ENCODE data around the gene G0S2.

The G0S2 gene

DNA sequence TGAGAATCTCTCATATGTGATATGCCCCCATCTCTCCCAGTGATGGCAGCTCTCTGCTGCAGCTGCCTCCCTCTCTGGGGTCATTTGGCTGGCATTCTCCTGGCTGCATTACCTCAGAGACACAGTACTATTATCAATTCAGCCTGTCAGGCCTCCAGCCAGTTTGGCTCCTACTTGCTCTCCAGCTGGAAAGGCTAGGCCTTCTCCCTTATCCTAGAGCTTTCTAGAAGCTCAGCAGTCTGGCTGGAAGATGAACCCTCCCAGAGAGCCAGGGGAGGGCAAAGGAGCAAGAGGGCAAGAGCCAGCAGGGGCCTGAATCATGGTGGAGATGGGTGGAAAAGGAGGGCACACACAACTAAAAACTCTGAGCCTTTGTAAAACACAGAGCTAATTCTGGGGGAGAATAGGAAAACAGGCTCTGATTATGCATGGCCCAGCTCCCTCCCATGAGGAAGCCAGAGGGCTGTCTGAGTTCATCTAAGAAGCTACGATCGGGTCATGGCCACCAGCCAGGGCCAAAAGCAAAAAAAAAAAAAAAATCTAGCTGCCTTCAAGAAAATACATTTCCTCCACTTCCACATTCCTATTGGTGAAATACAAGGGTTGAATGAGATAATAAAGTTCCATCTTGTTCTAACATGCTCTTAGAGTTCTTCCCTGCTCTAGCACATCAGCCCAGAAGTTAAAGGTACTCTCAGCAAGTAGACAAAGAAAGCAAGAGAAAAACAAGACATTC lies 31.8 kb upstream of the G0S2 start:
- H3K9me3 Mint-ChIP-seq: no peaks in the 10 kb centered on the region
- no peak overlapping the region for H3K4me3 Mint-ChIP-seq
- H3K27me3 Mint-ChIP-seq: no peaks in the 10 kb centered on the region
- no peaks in the 10 kb centered on the region for H3K36me3 Mint-ChIP-seq (ENCODE audit: low read depth)
- no peaks in the 10 kb centered on the region for H3K4me1 Mint-ChIP-seq (ENCODE audit: low read depth)
- no peak overlapping the region for H3K27ac Mint-ChIP-seq

DNA sequence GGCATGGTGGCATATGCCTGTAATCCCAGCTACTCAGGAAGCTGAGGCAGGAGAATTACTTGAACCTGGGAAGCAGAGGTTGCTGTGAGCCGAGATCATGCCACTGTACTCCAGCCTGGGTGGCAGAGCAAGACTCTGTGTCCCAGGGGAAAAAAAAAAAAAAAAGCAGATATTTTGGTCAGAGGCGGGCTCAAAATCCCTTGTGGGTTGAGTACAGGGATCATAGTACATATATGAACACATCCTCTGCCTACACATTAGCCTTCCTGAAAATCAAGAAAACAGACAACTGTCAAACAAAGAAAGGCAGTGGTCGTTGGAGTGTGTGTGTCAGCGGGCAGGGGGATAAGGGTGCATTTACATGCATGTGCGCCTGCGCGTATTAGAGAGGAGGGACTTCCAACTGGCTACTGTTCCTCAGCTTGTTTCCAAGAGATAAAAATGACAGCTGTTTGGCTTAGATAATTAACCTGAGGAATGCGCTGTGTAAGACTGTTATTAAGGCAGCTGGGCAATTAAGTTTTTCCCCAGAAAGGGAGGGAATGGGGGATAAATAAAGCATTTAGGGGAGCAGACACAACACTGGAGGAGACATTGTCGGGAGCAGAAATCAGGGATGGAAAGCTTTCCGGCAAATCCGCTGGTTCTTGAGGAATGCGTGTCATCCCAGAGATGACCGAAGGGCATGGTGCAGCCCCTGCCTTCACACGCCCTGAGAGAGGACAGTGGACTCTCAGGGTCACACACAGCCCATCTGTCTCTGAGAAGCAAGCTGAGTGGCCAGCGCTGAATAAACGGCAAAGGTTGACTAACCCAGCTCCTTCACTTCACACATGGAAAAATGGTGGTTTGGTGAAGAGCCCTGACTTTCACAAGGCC lies 29.4 kb upstream of the G0S2 start:
- Mint-ChIP-seq H3K27ac (no peak overlapping the region), H3K9me3 (no peaks in the 10 kb centered on the region), H3K4me3 (no peak overlapping the region), H3K36me3 (ENCODE audit: low read depth) (no peaks in the 10 kb centered on the region), H3K27me3 (no peaks in the 10 kb centered on the region), H3K4me1 (ENCODE audit: low read depth) (peaks cover 17% of the 10 kb centered on the region)

DNA sequence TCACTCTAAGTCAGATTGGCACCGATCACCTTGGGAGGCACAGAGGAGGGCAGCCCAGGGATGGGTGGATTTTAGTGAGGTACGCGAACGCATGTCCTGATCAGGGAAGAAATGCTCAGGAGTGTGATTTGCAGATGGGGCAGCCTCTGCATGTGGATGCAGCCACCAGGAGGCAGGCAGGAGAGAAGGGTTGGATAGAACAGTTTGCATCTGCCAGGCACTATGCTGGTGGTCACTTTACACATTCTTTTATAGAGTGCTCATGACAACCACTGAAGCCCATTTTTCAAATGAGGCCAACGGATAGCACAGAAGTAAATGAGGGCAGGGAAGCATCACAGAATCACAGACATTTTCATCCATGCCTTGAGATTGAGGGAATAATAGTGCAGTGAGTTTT lies 28.7 kb upstream of the G0S2 start:
- peaks cover 24% of the 10 kb centered on the region for H3K4me1 Mint-ChIP-seq (ENCODE audit: low read depth)
- no peaks in the 10 kb centered on the region for H3K9me3 Mint-ChIP-seq
- no peak overlapping the region for H3K27ac Mint-ChIP-seq
- H3K27me3 Mint-ChIP-seq: no peaks in the 10 kb centered on the region
- H3K4me3 Mint-ChIP-seq: no peak overlapping the region
- H3K36me3 Mint-ChIP-seq (ENCODE audit: low read depth): no peaks in the 10 kb centered on the region

DNA sequence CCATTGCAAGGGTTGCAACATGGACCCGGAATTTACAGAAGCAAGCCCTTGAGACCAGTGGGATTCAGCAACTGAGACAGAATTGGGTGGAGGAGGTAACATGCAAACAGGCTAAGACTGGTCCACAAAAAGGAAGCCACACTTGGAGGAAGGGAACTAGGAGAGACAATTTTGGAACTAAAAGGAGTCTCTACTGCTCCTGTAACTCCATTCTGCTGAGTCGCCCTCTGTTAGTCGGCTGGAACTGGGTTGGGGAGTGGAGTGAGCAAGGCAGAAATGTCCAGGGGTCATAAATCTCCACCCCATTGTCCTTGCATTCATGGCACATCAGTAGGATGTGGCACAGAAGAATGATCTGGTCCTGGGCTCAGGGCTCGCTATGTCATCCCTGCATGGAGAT lies 28.1 kb upstream of the G0S2 start:
- peaks cover 27% of the 10 kb centered on the region for H3K4me1 Mint-ChIP-seq (ENCODE audit: low read depth)
- H3K27ac Mint-ChIP-seq: no peak overlapping the region
- no peak overlapping the region for H3K4me3 Mint-ChIP-seq
- no peaks in the 10 kb centered on the region for H3K27me3 Mint-ChIP-seq
- no peaks in the 10 kb centered on the region for H3K9me3 Mint-ChIP-seq
- H3K36me3 Mint-ChIP-seq (ENCODE audit: low read depth): no peaks in the 10 kb centered on the region

DNA sequence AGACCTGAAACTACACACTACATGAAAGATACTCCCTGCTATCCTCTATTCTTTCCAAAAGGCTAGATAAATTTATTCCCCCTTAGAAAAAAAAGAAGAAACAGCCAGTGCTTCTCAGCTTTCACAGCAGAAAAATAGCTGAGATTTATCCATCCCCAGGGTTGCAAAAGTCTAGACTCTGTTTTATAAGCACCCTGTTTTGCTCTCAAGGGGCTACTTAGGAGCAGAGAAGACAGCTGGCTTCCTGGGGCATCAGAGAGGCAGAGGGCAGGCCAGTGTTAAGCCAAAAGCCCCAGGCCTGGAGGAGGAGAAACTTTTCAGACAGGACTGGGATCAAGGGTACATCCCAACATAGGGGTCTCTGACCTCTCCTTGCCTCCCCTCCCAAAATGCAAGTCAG lies 26.9 kb upstream of the G0S2 start:
- Mint-ChIP-seq H3K36me3 (ENCODE audit: low read depth) (no peaks in the 10 kb centered on the region), H3K27me3 (no peaks in the 10 kb centered on the region), H3K9me3 (no peaks in the 10 kb centered on the region), H3K27ac (no peak overlapping the region), H3K4me1 (ENCODE audit: low read depth) (peaks cover 37% of the 10 kb centered on the region), H3K4me3 (no peak overlapping the region)

DNA sequence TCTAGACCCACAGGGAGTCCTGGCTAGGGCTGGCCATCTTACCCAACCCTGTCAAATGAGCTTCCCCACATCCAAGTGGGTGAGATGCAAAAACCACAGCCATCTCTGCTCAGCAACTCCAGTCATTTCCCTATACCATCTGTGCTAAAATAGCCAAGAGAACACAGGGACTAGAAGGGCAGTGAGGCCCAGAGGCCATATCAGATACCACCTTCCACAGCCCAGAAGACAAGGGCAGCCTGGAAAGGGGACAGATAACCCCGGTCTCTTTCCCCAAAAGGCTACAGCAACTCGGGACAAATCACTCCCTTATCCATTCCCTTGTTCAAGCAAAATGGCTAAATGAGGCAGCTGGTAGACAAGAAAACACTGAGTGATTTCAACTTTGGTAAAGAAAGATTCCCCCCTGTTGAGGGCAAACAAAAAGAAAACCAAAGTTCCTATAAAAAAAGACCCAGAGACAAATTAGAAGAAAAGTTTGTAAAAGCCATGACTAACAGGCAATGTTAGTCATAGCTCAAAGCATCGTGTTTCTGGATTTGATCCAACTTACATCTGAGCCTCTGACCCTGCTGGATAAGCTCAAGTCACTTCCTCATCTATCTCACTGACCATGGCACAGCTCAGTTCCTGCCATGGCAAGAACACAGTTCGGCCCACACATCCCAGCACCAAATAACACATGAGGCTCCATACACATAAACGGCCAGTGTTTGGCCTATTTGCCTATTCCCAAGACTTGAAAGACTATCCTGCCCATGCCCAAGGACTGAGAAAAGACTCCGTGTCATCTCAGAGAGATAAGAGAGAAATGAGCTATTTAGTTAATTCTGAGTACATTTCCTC lies 26.1 kb upstream of the G0S2 start:
- H3K27me3 Mint-ChIP-seq: no peaks in the 10 kb centered on the region
- H3K27ac Mint-ChIP-seq: no peak overlapping the region
- H3K9me3 Mint-ChIP-seq: no peaks in the 10 kb centered on the region
- peaks cover 44% of the 10 kb centered on the region for H3K4me1 Mint-ChIP-seq (ENCODE audit: low read depth)
- no peaks in the 10 kb centered on the region for H3K36me3 Mint-ChIP-seq (ENCODE audit: low read depth)
- H3K4me3 Mint-ChIP-seq: no peak overlapping the region

DNA sequence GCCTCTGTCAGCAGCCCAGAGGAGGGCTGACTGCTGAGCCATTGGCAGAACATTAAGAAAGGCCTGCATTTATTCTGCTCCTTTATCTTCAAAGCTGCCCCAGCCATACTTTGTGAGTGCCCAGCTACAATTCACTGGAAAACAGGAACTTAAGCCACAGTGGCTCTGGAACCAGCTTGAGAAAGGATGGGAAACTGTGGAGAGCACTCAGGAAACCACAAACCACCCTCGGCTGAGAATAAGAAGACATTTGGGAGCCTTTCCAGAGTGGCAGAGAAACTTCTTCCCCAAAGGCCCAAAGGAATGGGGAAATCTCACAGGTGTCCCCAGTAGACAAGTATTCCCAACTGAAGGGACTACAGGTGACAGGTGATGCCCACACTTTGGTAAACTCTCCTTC lies 24.8 kb upstream of the G0S2 start:
- no peaks in the 10 kb centered on the region for H3K36me3 Mint-ChIP-seq (ENCODE audit: low read depth)
- peaks cover 47% of the 10 kb centered on the region for H3K4me1 Mint-ChIP-seq (ENCODE audit: low read depth)
- no peaks in the 10 kb centered on the region for H3K27me3 Mint-ChIP-seq
- no peak overlapping the region for H3K4me3 Mint-ChIP-seq
- H3K27ac Mint-ChIP-seq: no peak overlapping the region
- H3K9me3 Mint-ChIP-seq: no peaks in the 10 kb centered on the region

DNA sequence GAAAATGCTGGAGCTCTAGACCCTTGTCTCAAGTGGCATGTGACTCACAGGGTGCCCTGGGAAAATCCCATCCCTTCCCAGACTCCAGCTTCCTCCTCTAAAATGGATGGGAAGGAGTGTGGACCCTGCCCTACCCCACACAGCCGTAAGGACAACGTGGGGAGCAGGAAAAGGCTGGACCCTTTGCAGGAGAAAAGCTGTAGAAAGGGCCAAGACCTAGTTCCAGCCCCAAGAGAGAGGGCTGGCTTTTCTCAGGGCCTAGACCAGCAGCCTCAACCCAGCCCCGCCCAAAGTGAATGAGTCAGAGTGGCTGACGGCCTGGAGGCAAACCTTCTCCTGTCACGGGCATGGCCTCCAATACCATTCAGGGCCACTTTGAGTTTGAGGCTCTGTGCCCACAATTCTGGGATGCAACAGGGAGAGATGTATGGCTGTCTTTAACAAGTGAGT lies 24.0 kb upstream of the G0S2 start:
- Mint-ChIP-seq H3K27me3 (no peaks in the 10 kb centered on the region), H3K27ac (peak overlapping the region; percentile 66), H3K4me1 (ENCODE audit: low read depth) (peaks cover 47% of the 10 kb centered on the region), H3K4me3 (no peak overlapping the region), H3K9me3 (no peaks in the 10 kb centered on the region), H3K36me3 (ENCODE audit: low read depth) (no peaks in the 10 kb centered on the region)

DNA sequence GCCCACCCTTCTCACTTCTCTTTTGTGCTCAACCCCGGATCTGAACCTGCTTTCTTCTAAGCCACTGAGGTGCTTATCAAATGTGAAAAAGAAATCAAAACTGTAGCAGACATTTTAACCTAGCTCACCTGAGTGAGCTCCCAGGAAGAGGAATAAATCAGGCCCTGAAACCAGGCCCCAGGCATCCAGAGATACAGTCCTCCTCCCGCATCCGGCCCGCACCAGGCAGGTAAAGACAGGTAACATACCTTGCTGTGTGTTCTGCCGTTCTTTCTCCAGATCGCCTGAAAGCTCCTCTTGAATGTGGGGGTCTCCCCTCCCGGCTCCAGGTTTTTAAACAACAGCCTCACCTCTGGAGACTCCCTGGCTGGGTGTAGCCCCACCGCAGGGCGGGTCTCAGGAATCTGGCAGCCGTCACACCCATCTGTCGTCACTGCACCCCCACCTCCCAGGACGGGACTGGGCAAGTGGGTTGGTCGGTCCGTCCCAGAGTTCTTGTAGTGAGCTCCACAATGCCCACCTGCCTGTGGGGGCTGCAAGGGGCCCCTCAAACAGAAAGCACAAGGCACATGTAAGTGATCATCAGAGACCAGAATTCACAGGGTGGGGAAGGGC lies 23.0 kb upstream of the G0S2 start, which contains the start of gene LAMB3:
Gene LAMB3, minus strand, starts transcription at position 305 of the 615 bp plus-strand sequence. CDS start 1,481 bp downstream, outside the sequence.
- H3K4me3 Mint-ChIP-seq: no peak within 1 kb of the TSS
- no peaks in the 10 kb centered on the region for H3K36me3 Mint-ChIP-seq (ENCODE audit: low read depth)
- H3K9me3 Mint-ChIP-seq: no peaks in the 10 kb centered on the region
- H3K27ac Mint-ChIP-seq: peak within 1 kb of the TSS; percentile 66
- peaks cover 47% of the 10 kb centered on the region for H3K4me1 Mint-ChIP-seq (ENCODE audit: low read depth)
- H3K27me3 Mint-ChIP-seq: no peaks in the 10 kb centered on the region

DNA sequence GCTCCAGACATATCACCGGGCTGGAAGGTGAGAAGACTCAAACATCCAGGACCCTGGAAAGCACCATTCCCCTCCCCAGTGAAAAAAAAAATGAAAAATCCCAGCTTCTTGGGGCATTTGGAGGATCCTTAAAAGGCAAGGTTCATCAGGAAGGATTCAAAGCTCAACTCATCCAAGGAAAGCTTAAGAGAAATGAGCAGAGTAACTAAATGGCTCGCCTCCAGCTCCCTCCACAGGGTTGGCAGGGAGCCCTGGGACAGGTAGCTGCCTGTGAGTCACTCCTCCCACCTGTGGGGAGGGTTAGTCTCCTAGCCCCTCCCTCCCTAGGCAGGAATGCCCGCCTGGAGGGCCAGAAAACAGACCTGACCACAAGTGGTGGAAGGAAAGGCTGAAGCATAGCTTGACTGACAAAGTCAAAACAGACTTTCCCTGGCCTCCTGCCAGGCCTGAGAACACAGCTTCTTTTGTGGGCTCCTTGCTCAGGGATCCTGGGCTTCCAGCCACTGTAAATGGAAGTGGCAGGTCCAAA lies 22.3 kb upstream of the G0S2 start:
- H3K4me1 Mint-ChIP-seq (ENCODE audit: low read depth): peaks cover 47% of the 10 kb centered on the region
- peak overlapping the region; percentile 28 for H3K27ac Mint-ChIP-seq
- H3K27me3 Mint-ChIP-seq: no peaks in the 10 kb centered on the region
- H3K9me3 Mint-ChIP-seq: no peaks in the 10 kb centered on the region
- no peak overlapping the region for H3K4me3 Mint-ChIP-seq
- no peaks in the 10 kb centered on the region for H3K36me3 Mint-ChIP-seq (ENCODE audit: low read depth)

DNA sequence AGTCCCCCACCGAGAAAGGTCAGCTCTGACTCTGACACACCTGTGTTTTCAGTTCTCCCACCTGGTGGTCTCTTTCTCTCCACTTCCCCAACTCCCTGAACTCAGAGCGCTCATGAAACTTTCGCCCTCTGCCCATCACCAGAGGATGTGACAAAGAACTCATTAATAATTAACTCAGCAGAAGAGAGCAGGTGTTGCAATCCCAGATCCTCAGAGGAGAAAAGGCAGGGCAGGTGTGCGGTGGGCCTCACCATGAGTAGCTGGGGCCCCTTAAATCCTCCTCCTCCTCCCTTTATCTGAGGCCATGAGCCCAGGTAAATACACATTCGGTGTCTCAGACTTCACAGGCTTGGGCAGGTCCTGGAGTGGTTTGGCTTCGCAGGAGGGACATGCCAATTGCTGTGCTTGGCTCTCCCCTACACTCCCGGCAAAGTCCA lies 21.3 kb upstream of the G0S2 start:
- Mint-ChIP-seq H3K4me3 (no peak overlapping the region), H3K36me3 (ENCODE audit: low read depth) (no peaks in the 10 kb centered on the region), H3K27me3 (no peaks in the 10 kb centered on the region), H3K27ac (no peak overlapping the region), H3K9me3 (no peaks in the 10 kb centered on the region), H3K4me1 (ENCODE audit: low read depth) (peaks cover 47% of the 10 kb centered on the region)

DNA sequence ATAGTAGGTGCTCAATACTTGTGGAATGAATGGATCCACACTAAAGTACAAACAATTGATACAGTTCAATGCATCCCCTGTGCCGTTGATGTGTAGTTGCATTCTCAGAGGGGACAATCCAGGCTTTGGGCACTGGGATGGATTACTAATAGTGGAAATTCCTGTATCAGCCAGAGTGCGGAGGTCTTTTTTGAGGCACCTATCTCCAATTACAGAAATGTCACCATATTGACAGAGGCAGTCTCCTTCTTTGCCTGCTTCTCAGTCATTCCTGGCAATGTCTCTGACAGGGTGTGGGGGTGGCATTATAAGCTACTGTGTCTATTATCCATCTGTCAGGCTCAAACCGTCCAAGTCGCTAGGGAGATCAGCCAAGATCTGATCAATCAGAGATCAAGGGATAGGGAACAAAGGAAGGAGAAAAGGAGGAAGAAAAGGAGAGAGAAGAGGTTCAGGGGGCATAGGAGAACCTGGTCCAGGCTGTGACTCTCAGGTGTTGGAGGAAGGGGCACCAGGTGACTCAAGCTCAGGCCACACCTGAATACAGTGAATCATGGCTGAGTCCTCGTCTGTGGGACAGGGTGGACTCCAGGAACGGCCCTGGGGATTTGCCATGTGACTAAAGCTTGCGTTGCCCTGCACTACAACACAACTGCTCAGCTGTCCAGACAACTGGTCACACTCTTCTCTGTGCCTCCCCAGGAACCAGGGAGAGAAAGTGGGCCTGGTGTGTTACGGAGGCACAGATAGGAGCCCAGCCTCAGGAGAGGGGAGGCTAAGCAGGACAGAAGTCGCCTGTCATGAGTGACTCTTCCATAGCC lies 19.6 kb upstream of the G0S2 start:
- Mint-ChIP-seq H3K27me3 (peaks cover 4% of the 10 kb centered on the region), H3K4me3 (no peak overlapping the region), H3K9me3 (no peaks in the 10 kb centered on the region), H3K4me1 (ENCODE audit: low read depth) (peaks cover 47% of the 10 kb centered on the region), H3K27ac (no peak overlapping the region), H3K36me3 (ENCODE audit: low read depth) (no peaks in the 10 kb centered on the region)

DNA sequence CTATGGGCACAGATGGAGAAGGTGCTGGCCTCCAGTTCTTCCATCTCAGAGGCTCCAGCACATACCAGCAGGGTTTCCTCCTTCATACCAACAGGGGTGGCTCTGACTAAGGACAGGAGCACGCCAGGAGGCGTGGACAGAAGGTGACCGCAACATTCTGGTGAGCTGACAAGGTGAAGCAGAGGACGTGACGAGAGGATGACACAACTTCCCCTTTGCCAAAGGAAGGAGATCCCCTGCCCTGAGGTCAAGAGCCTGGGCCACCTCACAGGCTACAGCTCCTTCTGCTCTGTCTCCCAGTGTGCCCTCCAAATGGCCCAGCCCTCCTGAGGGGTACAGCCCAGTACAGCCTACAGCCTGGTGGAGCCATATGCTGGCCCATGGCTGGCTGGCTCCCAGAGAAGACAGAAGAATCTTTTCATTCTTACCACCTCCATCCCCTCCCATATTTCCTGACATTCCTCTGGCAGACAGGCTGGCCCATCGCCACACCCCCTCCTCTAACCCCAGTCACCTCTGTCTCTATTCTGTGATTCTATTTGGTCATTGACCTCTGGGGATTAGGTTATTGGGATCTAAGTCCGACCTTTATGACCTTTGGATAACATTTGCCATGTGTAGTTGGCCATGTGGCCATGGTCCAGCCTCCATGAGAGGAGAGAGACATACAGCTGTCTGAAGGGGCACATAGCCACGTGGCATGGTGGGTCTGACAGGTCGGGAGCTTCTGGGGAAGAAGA lies 17.9 kb upstream of the G0S2 start:
- Mint-ChIP-seq H3K4me3 (no peak overlapping the region), H3K9me3 (no peaks in the 10 kb centered on the region), H3K27me3 (peaks cover 4% of the 10 kb centered on the region), H3K4me1 (ENCODE audit: low read depth) (peaks cover 35% of the 10 kb centered on the region), H3K36me3 (ENCODE audit: low read depth) (no peaks in the 10 kb centered on the region), H3K27ac (no peak overlapping the region)

Data from stimulated activated naive CD8-positive, alpha-beta T cell treated with anti-CD3 and anti-CD28 coated beads, Interleukin-15, Interleukin-2, amounts not matched to agents 100 ng/mL and 50 ng/mL, for 24 hours (primary cell).